Sigmoid colon (tissue), 3 donors: ENCODE measurements around the gene SNX3.
"Not testable (repeated sequence)": the region's sequence is repeated elsewhere in the genome, so short reads cannot be mapped to it uniquely, and the experiment has no call there.

Experiments
- CTCF ChIP-seq, 4 experiments: fragments of 450-650 bp in 3 of 4; fragments of 200-600 bp in 1 of 4; IDR thresholded peaks; one replicate each; pipeline ENCODE4 v1.5.1; 2016 to 2019; ENCODE audit warnings: antibody characterized with exemption in 4 of 4, mild to moderate bottlenecking in 3 of 4, moderate library complexity in 2 of 4
- POLR2A ChIP-seq, 2 donors: fragments of 450-650 bp; IDR thresholded peaks; one replicate each; pipeline ENCODE4 v1.6.1; 2016; ENCODE audit warnings: antibody characterized with exemption in 2 of 2, mild to moderate bottlenecking in 2 of 2, moderate library complexity in 2 of 2

DNA sequence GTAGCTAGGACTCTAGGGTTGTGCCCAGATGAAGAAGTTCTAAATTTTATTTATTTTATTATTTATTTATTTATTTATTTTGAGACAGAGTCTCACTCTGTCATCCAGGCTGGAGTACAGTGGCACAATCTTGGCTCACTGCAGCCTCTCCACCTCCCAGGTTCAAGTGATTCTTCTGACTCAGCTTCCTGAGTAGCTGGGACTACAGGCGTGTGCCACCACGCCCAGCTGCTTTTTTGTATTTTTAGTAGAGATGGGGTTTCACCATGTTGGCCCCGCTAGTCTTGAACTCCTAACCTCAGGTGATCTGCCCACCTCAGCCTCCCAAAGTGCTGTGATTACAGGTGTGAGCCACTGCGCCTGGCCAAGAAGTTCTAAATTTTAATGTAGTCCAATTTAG is 47.8 kb upstream of the SNX3 start:
- not testable (repeated sequence) for TF ChIP-seq CTCF, POLR2A (IDR thresholded peaks at IDR 0.05)
